Measurements from ENCODE around the gene VWF. TPM values are rescaled to one million over a fixed set of nuclear protein-coding genes. Genes with fewer than 3 reads are reported as not detected.
"Not testable (repeated sequence)": the region's sequence is repeated elsewhere in the genome, so short reads cannot be mapped to it uniquely, and the experiment has no call there.

The VWF gene
- total RNA-seq, 1 experiment from 2014 or later: 0.34 TPM

GRCh38 chr12:6113691-6114475, 10.6 kb downstream of the VWF start:
- in situ Hi-C loops (cut with HindIII; ENCODE audit: low sequenced_read_pairs): no loop called here
- no peak for DNase-seq (ENCODE audit: low spot score)

DNA sequence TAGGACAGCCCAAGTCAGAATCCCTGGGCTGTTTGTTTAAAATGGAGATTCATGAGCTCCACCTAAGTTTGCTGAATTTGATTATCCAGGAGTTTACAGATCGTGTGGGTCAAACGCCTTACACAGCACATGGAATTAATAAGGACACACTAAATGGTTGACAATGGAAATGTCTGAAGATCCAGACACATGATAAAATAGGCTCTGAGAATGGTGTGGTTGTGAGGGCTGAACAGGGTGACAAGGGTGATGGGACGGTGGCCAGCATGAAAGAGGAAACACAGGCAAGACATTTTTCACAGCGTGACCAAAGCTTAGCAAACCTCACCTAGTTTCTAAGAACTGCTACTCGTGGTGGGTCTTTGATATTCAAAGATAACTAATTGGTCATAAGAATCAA, 12.5 kb downstream of the VWF start:
- DNase-seq (ENCODE audit: low spot score): no peak
- in situ Hi-C loops (cut with HindIII; ENCODE audit: low sequenced_read_pairs): no loop called here

- DNase-seq (ENCODE audit: low spot score): no peak
Measured at GRCh38 chr12:6110006-6110405, 14.5 kb downstream of the VWF start.

GRCh38 chr12:6106218-6106617, 18.3 kb downstream of the VWF start:
- DNase-seq (ENCODE audit: low spot score): no peak
- in situ Hi-C loops (cut with HindIII; ENCODE audit: low sequenced_read_pairs): no loop called here

More at GRCh38 chr12:6110006-6110405, 14.5 kb downstream of the VWF start:
- in situ Hi-C loops (cut with HindIII; ENCODE audit: low sequenced_read_pairs): no loop called here

DNA sequence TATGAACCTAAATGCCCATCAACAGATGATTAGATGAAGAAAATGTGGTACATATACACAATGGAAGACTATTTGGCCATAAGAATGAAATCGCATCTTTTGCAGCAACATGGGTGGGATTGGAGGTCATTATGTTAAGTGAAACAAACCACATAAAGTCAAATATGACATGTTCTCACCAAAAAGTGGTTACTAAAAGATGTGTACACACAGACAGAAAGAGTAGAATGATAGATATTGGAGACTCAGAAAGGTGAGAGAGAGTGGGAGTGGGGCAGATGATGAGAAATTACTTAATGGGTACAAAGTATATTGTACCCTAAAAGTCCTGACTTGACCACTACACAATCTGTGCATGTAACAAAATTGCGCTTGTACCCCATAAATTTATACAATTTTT, 19.6 kb downstream of the VWF start:
- in situ Hi-C loops (cut with HindIII; ENCODE audit: low sequenced_read_pairs): no loop called here
- no peak for DNase-seq (ENCODE audit: low spot score)

- no peak for DNase-seq (ENCODE audit: low spot score)
- in situ Hi-C loops (cut with HindIII; ENCODE audit: low sequenced_read_pairs): no loop called here
Measured at GRCh38 chr12:6104027-6104426, 20.4 kb downstream of the VWF start.

DNA sequence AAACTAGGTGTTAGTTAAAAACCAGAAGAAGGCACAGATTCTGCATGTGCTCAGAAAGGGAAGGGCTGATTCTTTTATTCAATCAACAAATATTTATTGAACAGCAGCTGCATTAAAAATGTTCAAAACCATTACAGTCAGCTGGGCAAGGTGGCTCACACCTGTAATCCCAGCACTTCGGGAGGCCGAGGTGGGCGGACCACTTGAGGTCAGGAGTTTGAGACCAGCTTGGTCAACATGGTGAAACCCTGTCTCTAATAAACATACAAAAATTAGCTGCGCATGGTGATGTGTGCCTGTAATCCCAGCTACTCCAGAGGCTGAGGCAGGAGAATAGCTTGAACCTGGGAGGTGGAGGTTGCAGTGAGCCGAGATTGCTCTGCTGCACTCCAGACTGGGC, 22.4 kb downstream of the VWF start:
- DNase-seq (ENCODE audit: low spot score); in situ Hi-C loops (cut with HindIII; ENCODE audit: low sequenced_read_pairs): not testable (repeated sequence)

- no peak for DNase-seq (ENCODE audit: low spot score)
- in situ Hi-C loops (cut with HindIII; ENCODE audit: low sequenced_read_pairs): no loop called here
Measured at GRCh38 chr12:6099316-6099715, 25.2 kb downstream of the VWF start.

DNA sequence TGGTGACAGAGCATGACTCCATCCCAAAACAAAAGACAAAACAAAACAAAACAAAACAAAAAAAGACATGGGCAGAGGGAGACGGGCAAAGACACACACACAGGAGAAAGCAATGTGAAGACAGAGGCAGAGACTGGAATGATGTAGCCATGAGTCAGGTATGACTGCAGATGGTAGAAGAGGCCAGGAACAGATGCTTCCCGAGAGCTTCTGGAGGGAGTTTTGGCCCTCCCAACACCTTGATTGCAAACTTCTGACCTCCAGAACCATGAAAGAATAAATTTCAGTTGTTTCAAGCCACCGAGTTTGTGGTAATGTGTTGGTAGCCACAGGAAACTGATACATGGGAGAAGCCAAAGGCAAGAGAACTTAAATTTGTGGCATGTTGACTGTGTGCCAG, 27.1 kb downstream of the VWF start:
- no peak for DNase-seq (ENCODE audit: low spot score)
- in situ Hi-C loops (cut with HindIII; ENCODE audit: low sequenced_read_pairs): no loop called here

DNA sequence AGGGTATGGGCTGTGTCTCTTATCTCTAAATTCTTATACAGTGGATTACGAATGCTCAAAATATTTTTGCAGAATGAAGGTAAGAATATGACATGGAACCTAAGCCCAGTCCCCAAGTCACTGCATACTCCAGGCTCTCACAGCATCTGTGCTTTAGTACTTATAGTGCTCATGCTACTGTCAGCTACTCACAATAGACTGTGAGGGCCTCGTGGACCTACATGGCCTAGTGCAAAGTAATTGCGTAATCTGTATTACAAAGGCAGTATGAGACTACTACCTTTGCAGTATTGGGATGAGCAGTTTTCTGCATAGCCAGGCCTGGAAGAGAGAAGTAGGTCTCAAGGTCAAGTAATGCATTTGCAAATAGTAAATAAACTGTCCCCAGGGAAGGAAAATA, 27.9 kb downstream of the VWF start:
- in situ Hi-C loops (cut with HindIII; ENCODE audit: low sequenced_read_pairs): no loop called here
- no peak for DNase-seq (ENCODE audit: low spot score)

DNA sequence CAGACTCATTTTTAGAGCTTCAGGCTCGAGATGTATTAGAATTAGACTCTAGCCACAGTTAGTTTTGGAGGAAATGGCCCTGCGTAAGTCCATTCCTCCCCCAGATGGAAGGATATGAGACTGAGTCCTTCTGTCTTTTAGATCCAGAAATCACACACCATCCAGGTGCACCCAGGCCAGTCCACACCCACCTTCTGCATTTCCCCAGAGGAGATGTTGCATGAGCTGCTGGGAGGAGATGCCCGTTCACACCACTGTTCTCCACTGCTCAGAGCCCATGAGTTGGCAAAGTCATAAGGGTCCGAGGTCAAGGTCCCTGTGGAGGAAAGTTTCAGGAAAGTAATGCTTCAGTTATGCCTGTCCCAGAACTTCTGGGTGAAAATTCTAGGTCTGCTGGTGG, 29.2 kb downstream of the VWF start:
- in situ Hi-C loops (cut with HindIII; ENCODE audit: low sequenced_read_pairs): no loop called here
- no peak for DNase-seq (ENCODE audit: low spot score)

DNA sequence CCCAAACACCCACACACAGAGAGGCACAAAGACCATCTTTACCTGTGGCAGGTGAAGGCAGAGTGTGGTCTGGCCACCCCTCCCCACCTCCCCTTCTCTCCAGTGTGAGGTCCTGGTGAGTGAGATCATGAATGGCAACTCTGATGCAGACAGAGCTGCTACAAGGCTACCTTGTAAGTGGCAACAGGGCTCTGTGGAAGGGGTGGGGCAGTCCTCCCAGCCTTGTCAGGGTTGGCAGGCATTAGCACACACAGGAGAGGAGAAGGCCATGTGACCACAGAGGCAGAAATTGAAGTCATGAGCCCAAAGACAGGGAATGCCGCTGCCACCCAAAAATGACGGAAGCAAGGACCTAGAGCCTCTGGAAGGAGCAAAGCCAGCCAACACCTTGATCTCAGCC, 30.7 kb downstream of the VWF start:
- in situ Hi-C loops (cut with HindIII; ENCODE audit: low sequenced_read_pairs): no loop called here
- DNase-seq (ENCODE audit: low spot score): no peak

DNA sequence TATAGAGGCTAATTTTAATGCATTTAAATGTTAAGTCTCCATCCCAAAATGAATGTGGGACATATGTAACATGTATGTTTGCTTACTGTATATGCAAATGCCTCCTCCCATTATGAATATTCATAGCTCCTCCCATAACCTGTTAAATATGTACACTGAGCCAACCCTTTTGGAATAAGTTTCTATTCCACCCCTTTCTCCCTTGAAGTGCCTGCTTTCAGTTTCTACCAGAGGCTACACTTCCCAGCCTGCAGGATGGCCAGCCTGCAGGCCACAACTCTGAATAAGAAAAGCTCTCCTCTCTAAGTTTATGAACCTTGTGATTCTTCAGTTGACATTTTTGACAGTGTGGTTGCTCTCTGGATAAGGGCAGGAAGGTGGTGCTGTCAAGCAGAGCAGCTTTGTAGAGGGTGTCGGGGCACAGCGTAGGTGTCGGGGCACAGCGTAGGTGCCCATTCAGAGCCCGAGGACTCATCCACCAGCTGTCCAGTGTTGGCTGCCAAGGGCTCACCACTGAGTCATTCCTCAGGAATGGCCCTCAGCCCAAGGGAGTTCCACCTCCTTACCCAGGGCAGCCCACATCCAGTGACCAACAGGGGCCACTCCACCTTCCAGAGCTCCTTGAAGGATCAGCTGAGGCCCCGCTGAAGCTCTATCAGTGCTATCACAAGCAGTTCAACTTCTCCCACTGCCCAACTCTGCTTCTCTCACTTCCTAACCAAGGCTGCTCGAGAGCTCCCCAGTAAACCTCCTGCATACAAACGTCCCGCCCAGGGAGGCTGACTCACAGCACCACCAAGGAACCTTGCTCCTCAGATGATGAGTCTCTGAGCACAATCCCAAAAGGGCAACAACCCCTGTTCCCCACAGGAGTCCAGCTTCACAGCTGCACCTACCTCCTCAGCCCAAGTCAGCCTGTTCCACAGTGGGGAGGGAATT, 31.4 kb downstream of the VWF start:
- in situ Hi-C loops (cut with HindIII; ENCODE audit: low sequenced_read_pairs): no loop called here
- DNase-seq (ENCODE audit: low spot score): no peak

- no peak for DNase-seq (ENCODE audit: low spot score)
Measured at GRCh38 chr12:6091786-6092566, 32.5 kb downstream of the VWF start.

DNA sequence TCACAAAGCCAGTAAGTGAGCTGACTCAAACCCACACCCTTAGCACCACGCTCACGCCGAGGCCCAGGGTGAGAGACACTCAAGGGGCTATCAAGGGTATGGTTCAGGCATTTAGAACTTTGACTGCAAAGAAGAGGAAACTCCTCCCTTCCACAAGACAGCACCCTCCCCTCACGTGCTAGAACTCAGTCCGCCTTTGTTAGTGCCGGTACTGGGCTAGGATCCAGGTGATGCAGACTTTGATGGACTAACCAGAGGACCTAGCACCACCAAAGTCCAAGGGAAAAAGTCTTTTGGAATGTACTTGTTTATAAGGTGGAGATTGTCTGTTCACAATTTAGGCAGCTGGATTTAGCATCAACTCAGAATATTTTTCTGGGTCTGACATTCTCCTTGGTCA, 33.7 kb downstream of the VWF start:
- in situ Hi-C loops (cut with HindIII; ENCODE audit: low sequenced_read_pairs): no loop called here
- no peak for DNase-seq (ENCODE audit: low spot score)

More at GRCh38 chr12:6091786-6092566, 32.5 kb downstream of the VWF start:
- in situ Hi-C loops (cut with HindIII; ENCODE audit: low sequenced_read_pairs): no loop called here

GRCh38 chr12:6088921-6089747, 35.3 kb downstream of the VWF start:
- no peak for DNase-seq (ENCODE audit: low spot score)
- in situ Hi-C loops (cut with HindIII; ENCODE audit: low sequenced_read_pairs): no loop called here

GRCh38 chr12:6086316-6086715, 38.2 kb downstream of the VWF start:
- no peak for DNase-seq (ENCODE audit: low spot score)
- in situ Hi-C loops (cut with HindIII; ENCODE audit: low sequenced_read_pairs): no loop called here

- no peak for DNase-seq (ENCODE audit: low spot score)
- in situ Hi-C loops (cut with HindIII; ENCODE audit: low sequenced_read_pairs): no loop called here
Measured at GRCh38 chr12:6085841-6086240, 38.6 kb downstream of the VWF start.

- in situ Hi-C loops (cut with HindIII; ENCODE audit: low sequenced_read_pairs): no loop called here
- DNase-seq (ENCODE audit: low spot score): no peak
Measured at GRCh38 chr12:6084969-6085450, 39.5 kb downstream of the VWF start.
